Measurements from ENCODE around the gene EHMT1.

GRCh38 chr9:137731947-137732813 lies 113.4 kb downstream of the EHMT1 start:
- no peak for TF ChIP-seq CTCF (IDR thresholded peaks at IDR 0.05; ENCODE audit: low read length)
- TF ChIP-seq EZH2 (optimal IDR thresholded peaks at IDR 0.05; ENCODE audit: low read depth, low read length), result no peak

Data from MM.1S (cell line).